ENCODE data around the gene APC2.

Gene APC2

GRCh38 chr19:1469255-1470054, 19.5 kb downstream of the APC2 start:
- no peak for TF ChIP-seq CTCF (IDR thresholded peaks at IDR 0.05)

GRCh38 chr19:1470055-1470304, 20.1 kb downstream of the APC2 start:
- no peak for TF ChIP-seq CTCF (IDR thresholded peaks at IDR 0.05)

GRCh38 chr19:1470305-1471009, 20.5 kb downstream of the APC2 start:
- TF ChIP-seq CTCF (IDR thresholded peaks at IDR 0.05) = no peak

GRCh38 chr19:1471010-1471514, 21.1 kb downstream of the APC2 start:
- TF ChIP-seq CTCF (IDR thresholded peaks at IDR 0.05) = no peak

GRCh38 chr19:1471515-1472160, 21.7 kb downstream of the APC2 start:
- no peak; the same call in 1 of the 2 replicates for TF ChIP-seq CTCF (IDR thresholded peaks at IDR 0.05)

GRCh38 chr19:1472231-1473084, 22.5 kb downstream of the APC2 start:
- TF ChIP-seq CTCF (IDR thresholded peaks at IDR 0.05) = no peak

Data from LNCAP (cell line).